HL-60 (cell line): Measurements from ENCODE around the gene OGFOD2.

Source experiments
- POLR2AphosphoS5 ChIP-seq: IDR thresholded peaks from 2 replicates; pipeline ENCODE4 v1.6.1; 2012; ENCODE audit warnings: low read depth
- TF ChIP-seq, protein P1 (sequence below): IDR thresholded peaks from one replicate; pipeline ENCODE4 v1.5.1; 2011; ENCODE audit warnings: low read length, control low read depth, inconsistent platforms; ENCODE audit not compliant: insufficient read depth

DNA sequence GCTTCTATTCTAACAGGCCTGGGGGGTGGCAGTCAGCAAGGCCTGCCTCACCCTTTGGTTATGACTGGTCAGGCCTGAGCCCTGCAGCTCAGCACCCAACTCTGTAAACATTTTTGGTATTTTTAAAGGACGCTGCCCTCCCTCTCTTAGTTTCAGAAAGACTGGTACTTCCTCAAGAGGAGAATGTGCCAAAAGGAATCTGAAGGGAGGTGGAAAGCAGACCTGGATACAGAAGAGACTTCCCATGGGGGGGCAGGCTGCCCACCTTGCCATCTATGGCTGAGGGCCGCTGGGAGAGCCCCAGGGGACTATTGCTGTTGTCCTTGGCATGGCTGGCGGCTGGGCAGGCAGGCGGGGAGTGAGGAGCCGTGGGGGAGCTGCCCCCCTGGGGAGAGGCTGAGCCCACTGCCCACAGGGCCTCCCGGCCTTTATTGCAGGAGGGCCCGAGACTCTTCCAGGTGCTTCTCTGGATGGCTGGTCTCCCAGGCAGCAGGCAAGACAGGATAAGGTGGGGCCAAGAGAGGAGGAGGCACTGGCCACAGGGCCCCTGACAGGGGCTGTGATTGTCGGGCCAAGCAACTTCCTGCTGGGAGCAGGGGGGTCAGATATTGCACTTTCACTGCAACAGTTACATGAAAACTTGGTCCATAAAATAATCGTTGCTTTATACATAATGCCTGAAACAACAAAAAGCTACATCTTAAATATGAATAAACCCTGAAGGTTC lies 8.9 kb downstream of the OGFOD2 start:
- TF ChIP-seq, protein P1, sequence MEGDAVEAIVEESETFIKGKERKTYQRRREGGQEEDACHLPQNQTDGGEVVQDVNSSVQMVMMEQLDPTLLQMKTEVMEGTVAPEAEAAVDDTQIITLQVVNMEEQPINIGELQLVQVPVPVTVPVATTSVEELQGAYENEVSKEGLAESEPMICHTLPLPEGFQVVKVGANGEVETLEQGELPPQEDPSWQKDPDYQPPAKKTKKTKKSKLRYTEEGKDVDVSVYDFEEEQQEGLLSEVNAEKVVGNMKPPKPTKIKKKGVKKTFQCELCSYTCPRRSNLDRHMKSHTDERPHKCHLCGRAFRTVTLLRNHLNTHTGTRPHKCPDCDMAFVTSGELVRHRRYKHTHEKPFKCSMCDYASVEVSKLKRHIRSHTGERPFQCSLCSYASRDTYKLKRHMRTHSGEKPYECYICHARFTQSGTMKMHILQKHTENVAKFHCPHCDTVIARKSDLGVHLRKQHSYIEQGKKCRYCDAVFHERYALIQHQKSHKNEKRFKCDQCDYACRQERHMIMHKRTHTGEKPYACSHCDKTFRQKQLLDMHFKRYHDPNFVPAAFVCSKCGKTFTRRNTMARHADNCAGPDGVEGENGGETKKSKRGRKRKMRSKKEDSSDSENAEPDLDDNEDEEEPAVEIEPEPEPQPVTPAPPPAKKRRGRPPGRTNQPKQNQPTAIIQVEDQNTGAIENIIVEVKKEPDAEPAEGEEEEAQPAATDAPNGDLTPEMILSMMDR, result no peak
- no peak for TF ChIP-seq POLR2AphosphoS5
